Vagina (tissue), 2 donors: ENCODE measurements around the gene PLEKHD1. TPM values are rescaled to one million over a fixed set of nuclear protein-coding genes. Genes with fewer than 3 reads are reported as not detected.
A peak's percentile ranks its signal among the peaks of the same experiment; 100 is the strongest.

Experiments
- DNase-seq, 2 donors: peaks; one replicate each; pipeline ENCODE4 v3.0.0-alpha.2; 2017; ENCODE audit errors: extremely low spot score in 2 of 2
- H3K27ac ChIP-seq: fragments of 200-600 bp; sonication (generic); one replicate; pipeline ENCODE4 v1.5.1; 2019
- H3K27me3 ChIP-seq: fragments of 200-600 bp; sonication (generic); one replicate; pipeline ENCODE4 v1.5.1; 2019
- H3K36me3 ChIP-seq, 2 donors: fragments of 200-600 bp; sonication (generic); one replicate each; pipeline ENCODE4 v1.5.1; 2017 to 2019
- H3K4me1 ChIP-seq: fragments of 200-600 bp; sonication (generic); one replicate; pipeline ENCODE4 v1.5.1; 2019
- H3K4me3 ChIP-seq, 2 donors: fragments of 200-600 bp; sonication (generic); 1 replicate in 1 of 2; 2 replicates in 1 of 2; pipeline ENCODE4 v1.5.1; 2016 to 2019
- H3K9me3 ChIP-seq: fragments of 200-600 bp; sonication (generic); one replicate; pipeline ENCODE4 v1.5.1; 2019
- CTCF ChIP-seq, 3 experiments: fragments of 450-650 bp in 2 of 3; fragments of 200-600 bp in 1 of 3; sonication (generic) in 1 of 3; IDR thresholded peaks; one replicate each; pipeline ENCODE4 v1.5.1; 2017 to 2019; ENCODE audit warnings: antibody characterized with exemption in 3 of 3, mild to moderate bottlenecking in 2 of 3, moderate library complexity in 2 of 3
- POLR2A ChIP-seq, 2 donors: fragments of 450-650 bp; IDR thresholded peaks; one replicate each; pipeline ENCODE4 v1.6.1; 2017; ENCODE audit warnings: antibody characterized with exemption in 2 of 2, mild to moderate bottlenecking in 2 of 2, moderate library complexity in 2 of 2
- POLR2AphosphoS5 ChIP-seq, 2 donors: sonication (generic); formaldehyde crosslinking; IDR thresholded peaks; one replicate each; pipeline ENCODE4 v1.9.0; 2017; ENCODE audit warnings: antibody characterized with exemption in 2 of 2, mild to moderate bottlenecking in 2 of 2, low read depth in 1 of 2; ENCODE audit not compliant: insufficient read depth in 1 of 2
- intact Hi-C: fragments of 100-400 bp; cut with DNase I; formaldehyde crosslinking; loops from one replicate; pipeline ENCODE4 v1.15.1; 2023
- total RNA-seq: library from RNA; depleted of rRNA; stranded (reverse); fragments of >200 nt; gene quantifications from one replicate; pipeline ENCODE4 v1.2.3, GENCODE V29; 2016

The PLEKHD1 gene
- total RNA-seq, 1 donor from 2014 or later, result not detected

GRCh38 chr14:69543341-69544115, 59.0 kb downstream of the PLEKHD1 start:
- DNase-seq, result no peak
- no peak overlapping the region for H3K27ac ChIP-seq
- intact Hi-C loops, result no loop called here

DNA sequence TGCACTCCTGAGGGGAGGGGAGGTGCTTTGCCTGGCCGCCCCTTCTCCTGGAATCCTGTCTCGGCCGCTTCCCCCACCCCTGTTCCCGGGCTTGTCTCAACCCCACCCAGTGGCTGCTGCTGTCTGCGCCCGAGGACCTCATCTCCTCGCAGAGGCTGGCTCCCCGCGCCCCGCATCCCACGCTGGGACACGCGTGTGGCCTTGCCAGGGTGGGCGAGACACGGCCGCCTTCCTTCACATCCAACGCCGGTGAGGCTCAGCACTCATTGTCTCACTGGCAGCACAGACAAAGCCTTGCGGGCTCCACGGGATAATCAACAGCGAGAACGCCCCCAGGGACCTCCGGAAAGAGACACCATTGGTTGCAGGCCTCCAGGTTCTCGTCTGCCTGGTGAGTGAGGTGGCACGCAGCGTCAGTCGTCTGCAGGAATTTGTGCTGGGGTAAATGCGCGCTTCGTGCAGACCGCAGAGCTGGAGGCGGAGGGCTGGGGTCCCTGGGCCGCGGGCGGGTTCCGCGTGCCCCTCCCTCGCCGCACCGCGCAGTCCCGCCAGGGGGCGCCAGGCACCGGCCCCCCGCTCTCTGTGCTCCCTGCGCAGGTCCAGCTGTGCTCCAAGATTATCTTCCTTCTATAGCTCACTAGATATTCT, 63.3 kb downstream of the PLEKHD1 start:
- Histone ChIP-seq H3K4me3 (peak overlapping the region in 1 of 2 donors; percentile 24), H3K9me3 (no peaks in the 10 kb centered on the region), H3K4me1 (peaks cover 6% of the 10 kb centered on the region), H3K27me3 (no peaks in the 10 kb centered on the region), H3K27ac (no peak overlapping the region), H3K36me3 (no peaks in the 10 kb centered on the region)
- DNase-seq, result no peak
- intact Hi-C loops, result no loop called here
- TF ChIP-seq CTCF (IDR thresholded peaks at IDR 0.05) (peak in 1 of 3 experiments; percentile 29), POLR2A (IDR thresholded peaks at IDR 0.05) (no peak), POLR2AphosphoS5 (IDR thresholded peaks at IDR 0.05; ENCODE audit: insufficient read depth in 1 of 2, low read depth in 1 of 2) (no peak)

More at GRCh38 chr14:69543341-69544115, 59.0 kb downstream of the PLEKHD1 start:
- H3K9me3 ChIP-seq, result no peaks in the 10 kb centered on the region
- H3K4me1 ChIP-seq, result peaks cover 10% of the 10 kb centered on the region
- no peaks in the 10 kb centered on the region for H3K27me3 ChIP-seq
- H3K4me3 ChIP-seq, result no peak overlapping the region
- H3K36me3 ChIP-seq, result no peaks in the 10 kb centered on the region
- no peak for TF ChIP-seq POLR2A (IDR thresholded peaks at IDR 0.05)
- no peak for TF ChIP-seq CTCF (IDR thresholded peaks at IDR 0.05)
- TF ChIP-seq POLR2AphosphoS5 (IDR thresholded peaks at IDR 0.05; ENCODE audit: insufficient read depth in 1 of 2, low read depth in 1 of 2), result peak in 1 of 2 donors; percentile 54

DNA sequence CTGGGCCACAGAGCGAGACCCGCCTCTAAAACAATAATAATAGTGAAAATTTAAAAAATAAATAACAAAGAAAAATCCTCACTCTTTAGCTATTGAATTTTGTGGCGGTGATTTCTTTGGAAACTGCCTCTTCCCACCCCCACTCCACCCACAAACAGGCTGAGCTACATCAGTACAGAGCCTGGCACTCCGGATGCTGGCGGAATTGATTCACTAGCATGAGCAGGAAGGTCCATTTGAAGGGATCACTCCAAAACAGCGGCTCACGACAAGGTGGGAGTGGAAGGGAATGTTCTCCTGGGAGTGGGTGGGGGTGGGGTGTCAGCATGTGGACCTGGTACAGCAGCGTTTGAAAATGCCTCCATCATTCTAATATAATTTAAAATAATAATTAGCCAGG, 64.0 kb downstream of the PLEKHD1 start:
- no peak overlapping the region for H3K4me3 ChIP-seq
- H3K9me3 ChIP-seq, result no peaks in the 10 kb centered on the region
- intact Hi-C loops, result no loop called here
- H3K27ac ChIP-seq, result no peak overlapping the region
- no peak for DNase-seq
- no peaks in the 10 kb centered on the region for H3K27me3 ChIP-seq
- no peaks in the 10 kb centered on the region for H3K36me3 ChIP-seq
- TF ChIP-seq POLR2A (IDR thresholded peaks at IDR 0.05) (no peak), CTCF (IDR thresholded peaks at IDR 0.05) (no peak), POLR2AphosphoS5 (IDR thresholded peaks at IDR 0.05; ENCODE audit: insufficient read depth in 1 of 2, low read depth in 1 of 2) (no peak)
- H3K4me1 ChIP-seq, result peaks cover 6% of the 10 kb centered on the region

- intact Hi-C loops, result no loop called here
- Histone ChIP-seq H3K9me3 (no peaks in the 10 kb centered on the region), H3K4me1 (peaks cover 6% of the 10 kb centered on the region), H3K27me3 (no peaks in the 10 kb centered on the region), H3K36me3 (no peaks in the 10 kb centered on the region), H3K27ac (no peak overlapping the region), H3K4me3 (no peak overlapping the region)
- DNase-seq, result no peak
- TF ChIP-seq POLR2AphosphoS5 (IDR thresholded peaks at IDR 0.05; ENCODE audit: insufficient read depth in 1 of 2, low read depth in 1 of 2) (no peak), POLR2A (IDR thresholded peaks at IDR 0.05) (no peak), CTCF (IDR thresholded peaks at IDR 0.05) (no peak)
Observed at GRCh38 chr14:69551511-69551910, 67.0 kb downstream of the PLEKHD1 start.

DNA sequence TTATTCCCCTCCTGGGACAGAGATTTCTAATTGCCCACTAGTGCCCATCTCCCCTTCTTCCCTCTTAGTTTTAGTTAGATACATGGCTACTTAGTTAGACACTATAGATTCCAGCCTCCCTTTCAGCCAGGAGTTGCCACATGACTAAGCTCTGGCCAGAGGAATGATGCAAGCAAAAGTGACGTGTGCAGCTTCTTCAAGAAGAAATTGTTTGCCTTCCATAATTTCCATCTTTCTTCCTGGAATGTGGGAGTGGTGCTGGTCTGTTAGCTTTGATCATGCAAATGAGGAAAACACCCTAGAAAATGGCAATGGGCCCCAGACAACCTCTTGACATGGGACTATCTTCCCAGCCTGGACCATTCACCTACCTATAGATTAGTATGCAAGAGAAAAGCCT, 68.7 kb downstream of the PLEKHD1 start:
- no peak for DNase-seq
- intact Hi-C loops, result no loop called here
- no peaks in the 10 kb centered on the region for H3K4me1 ChIP-seq
- H3K27ac ChIP-seq, result no peak overlapping the region
- H3K9me3 ChIP-seq, result no peaks in the 10 kb centered on the region
- H3K27me3 ChIP-seq, result no peaks in the 10 kb centered on the region
- H3K4me3 ChIP-seq, result no peak overlapping the region
- no peaks in the 10 kb centered on the region for H3K36me3 ChIP-seq
- TF ChIP-seq POLR2AphosphoS5 (IDR thresholded peaks at IDR 0.05; ENCODE audit: insufficient read depth in 1 of 2, low read depth in 1 of 2) (no peak), CTCF (IDR thresholded peaks at IDR 0.05) (no peak), POLR2A (IDR thresholded peaks at IDR 0.05) (no peak)
